ENCODE measurements around the gene QRICH1. TPM values are rescaled to one million over a fixed set of nuclear protein-coding genes. Genes with fewer than 3 reads are reported as not detected.
A peak's percentile ranks its signal among the peaks of the same experiment; 100 is the strongest.

Gene QRICH1
- total RNA-seq, 4 donors from 2014 or later = 69.0 to 140 (median 104) TPM

GRCh38 chr3:49104427-49105291 is 10.8 kb upstream of the QRICH1 start, which contains the start of gene QARS1:
TSS of gene QARS1 (minus strand) at chr3:49104757. CDS start at chr3:49104733, 24 bp downstream.
- peak in 1 of 2 donors; percentile 50 for TF ChIP-seq POLR2A (IDR thresholded peaks at IDR 0.05)
- TF ChIP-seq, protein P1, sequence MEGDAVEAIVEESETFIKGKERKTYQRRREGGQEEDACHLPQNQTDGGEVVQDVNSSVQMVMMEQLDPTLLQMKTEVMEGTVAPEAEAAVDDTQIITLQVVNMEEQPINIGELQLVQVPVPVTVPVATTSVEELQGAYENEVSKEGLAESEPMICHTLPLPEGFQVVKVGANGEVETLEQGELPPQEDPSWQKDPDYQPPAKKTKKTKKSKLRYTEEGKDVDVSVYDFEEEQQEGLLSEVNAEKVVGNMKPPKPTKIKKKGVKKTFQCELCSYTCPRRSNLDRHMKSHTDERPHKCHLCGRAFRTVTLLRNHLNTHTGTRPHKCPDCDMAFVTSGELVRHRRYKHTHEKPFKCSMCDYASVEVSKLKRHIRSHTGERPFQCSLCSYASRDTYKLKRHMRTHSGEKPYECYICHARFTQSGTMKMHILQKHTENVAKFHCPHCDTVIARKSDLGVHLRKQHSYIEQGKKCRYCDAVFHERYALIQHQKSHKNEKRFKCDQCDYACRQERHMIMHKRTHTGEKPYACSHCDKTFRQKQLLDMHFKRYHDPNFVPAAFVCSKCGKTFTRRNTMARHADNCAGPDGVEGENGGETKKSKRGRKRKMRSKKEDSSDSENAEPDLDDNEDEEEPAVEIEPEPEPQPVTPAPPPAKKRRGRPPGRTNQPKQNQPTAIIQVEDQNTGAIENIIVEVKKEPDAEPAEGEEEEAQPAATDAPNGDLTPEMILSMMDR (IDR thresholded peaks at IDR 0.05) = peak in 1 of 4 experiments; percentile 20
- H3K4me1 ChIP-seq = peaks cover 0 to 5% of the 10 kb centered on the region in 2 donors
- H3K4me3 ChIP-seq = peak within 1 kb of the TSS; percentile 76 to 84
- DNase-seq = peak; percentile 93 to 94
- H3K36me3 ChIP-seq = no peaks in the 10 kb centered on the region
- H3K9me3 ChIP-seq = no peaks in the 10 kb centered on the region
- intact Hi-C loops (cut with DNase I; ENCODE audit: low total_unique reads) = no loop called here
- H3K27ac ChIP-seq = peak within 1 kb of the TSS; percentile 65 to 79
- no peaks in the 10 kb centered on the region for H3K27me3 ChIP-seq

GRCh38 chr3:49104052-49104426 is 10.2 kb upstream of the QRICH1 start:
- H3K36me3 ChIP-seq = no peaks in the 10 kb centered on the region
- intact Hi-C loops (cut with DNase I; ENCODE audit: low total_unique reads) = no loop called here
- no peak for TF ChIP-seq POLR2A (IDR thresholded peaks at IDR 0.05)
- TF ChIP-seq, protein P1 (IDR thresholded peaks at IDR 0.05) = no peak

DNA sequence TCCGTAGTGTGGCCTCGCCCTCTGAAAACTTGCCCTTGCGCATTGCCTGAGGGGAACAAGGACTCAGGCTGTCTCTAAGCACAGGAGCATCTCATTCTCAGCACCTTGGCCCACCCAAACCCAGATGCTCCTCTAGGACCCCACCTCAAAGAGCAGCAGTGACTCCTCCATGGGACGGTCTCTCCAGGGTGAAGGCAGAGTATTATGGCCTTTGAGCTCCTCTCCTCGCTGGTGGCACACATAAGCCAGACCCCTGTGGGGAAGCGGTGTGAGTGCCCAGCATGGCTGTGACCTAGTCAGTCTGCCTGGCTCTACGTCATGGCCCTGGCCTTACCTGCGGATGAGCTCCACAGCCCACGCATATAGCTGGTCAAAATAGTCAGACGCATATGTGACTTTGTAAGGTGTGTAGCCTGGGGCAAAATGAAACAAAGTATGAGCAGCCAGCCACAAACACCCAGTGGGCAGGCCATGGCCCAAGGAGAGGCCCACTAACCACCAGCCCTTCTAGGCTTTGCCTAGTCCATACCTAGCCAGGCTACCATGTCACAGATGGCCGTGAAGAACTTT is 6.3 kb upstream of the QRICH1 start:
- TF ChIP-seq POLR2A (IDR thresholded peaks at IDR 0.05) = no peak
- TF ChIP-seq, protein P1 (IDR thresholded peaks at IDR 0.05) = no peak
- H3K36me3 ChIP-seq = no peaks in the 10 kb centered on the region
- H3K27me3 ChIP-seq = no peaks in the 10 kb centered on the region
- DNase-seq = no peak
- no peak overlapping the region for H3K27ac ChIP-seq
- intact Hi-C loops (cut with DNase I; ENCODE audit: low total_unique reads) = no loop called here
- H3K4me3 ChIP-seq = no peak overlapping the region
- peaks cover 0 to 5% of the 10 kb centered on the region in 2 donors for H3K4me1 ChIP-seq
- H3K9me3 ChIP-seq = no peaks in the 10 kb centered on the region

More at GRCh38 chr3:49104052-49104426, 10.2 kb upstream of the QRICH1 start:
- Histone ChIP-seq H3K4me1 (peaks cover 0 to 5% of the 10 kb centered on the region in 2 donors), H3K27me3 (no peaks in the 10 kb centered on the region), H3K27ac (peak overlapping the region; percentile 65 to 79), H3K4me3 (peak overlapping the region; percentile 76 to 84), H3K9me3 (no peaks in the 10 kb centered on the region)
- DNase-seq = no peak

- Histone ChIP-seq H3K27ac (no peak overlapping the region), H3K4me1 (peaks cover 4 to 10% of the 10 kb centered on the region in 2 donors), H3K4me3 (no peak overlapping the region), H3K36me3 (no peaks in the 10 kb centered on the region), H3K9me3 (no peaks in the 10 kb centered on the region), H3K27me3 (no peaks in the 10 kb centered on the region)
- DNase-seq = no peak
- TF ChIP-seq, protein P1 (IDR thresholded peaks at IDR 0.05) = no peak
- no peak for TF ChIP-seq POLR2A (IDR thresholded peaks at IDR 0.05)
- intact Hi-C loops (cut with DNase I; ENCODE audit: low total_unique reads) = no loop called here
These were observed 5.2 kb upstream of the QRICH1 start for GRCh38 chr3:49098910-49099630.

Data from uterus (tissue), 4 donors.